Right atrium auricular region (tissue), 2 donors: ENCODE data around the gene MAPKAPK2. TPM values are rescaled to one million over a fixed set of nuclear protein-coding genes. Genes with fewer than 3 reads are reported as not detected.
A peak's percentile ranks its signal among the peaks of the same experiment; 100 is the strongest.

Experiments
- DNase-seq: peaks from one replicate; pipeline ENCODE4 v3.0.0-alpha.2; 2019; ENCODE audit warnings: low spot score
- H3K27ac ChIP-seq, 2 donors: fragments of 200-600 bp; sonication (generic); 1 replicate in 1 of 2; 2 replicates in 1 of 2; pipeline ENCODE4 v1.5.1; 2016 to 2019
- H3K27me3 ChIP-seq, 2 donors: fragments of 200-600 bp; sonication (generic); one replicate each; pipeline versions ENCODE4 v1.5.1 to v1.6.0; 2017 to 2019
- H3K36me3 ChIP-seq: fragments of 200-600 bp; sonication (generic); one replicate; pipeline ENCODE4 v1.5.1; 2016
- H3K4me1 ChIP-seq, 2 donors: fragments of 200-600 bp; sonication (generic); one replicate each; pipeline versions ENCODE4 v1.5.1 to v1.6.0; 2017 to 2019
- H3K4me3 ChIP-seq, 2 donors: fragments of 200-600 bp; sonication (generic); 1 replicate in 1 of 2; 2 replicates in 1 of 2; pipeline ENCODE4 v1.5.1; 2017 to 2019; ENCODE audit warnings: mild to moderate bottlenecking in 1 of 2, moderate library complexity in 1 of 2
- H3K9me3 ChIP-seq, 2 donors: fragments of 200-600 bp; sonication (generic); one replicate each; pipeline ENCODE4 v1.5.1; 2019
- total RNA-seq, 2 donors: library from RNA; depleted of rRNA; stranded (reverse); fragments of >200 nt; gene quantifications; one replicate each; pipeline ENCODE4 v1.1.0, GENCODE V29; 2016
- TF ChIP-seq, protein P1 (sequence below), 2 donors: fragments of 200-600 bp; sonication (generic); IDR thresholded peaks; one replicate each; pipeline ENCODE4 v1.5.1; 2019; ENCODE audit warnings: antibody characterized with exemption in 2 of 2

Gene MAPKAPK2
- total RNA-seq, 2 donors from 2014 or later, result 136 to 158 TPM

DNA sequence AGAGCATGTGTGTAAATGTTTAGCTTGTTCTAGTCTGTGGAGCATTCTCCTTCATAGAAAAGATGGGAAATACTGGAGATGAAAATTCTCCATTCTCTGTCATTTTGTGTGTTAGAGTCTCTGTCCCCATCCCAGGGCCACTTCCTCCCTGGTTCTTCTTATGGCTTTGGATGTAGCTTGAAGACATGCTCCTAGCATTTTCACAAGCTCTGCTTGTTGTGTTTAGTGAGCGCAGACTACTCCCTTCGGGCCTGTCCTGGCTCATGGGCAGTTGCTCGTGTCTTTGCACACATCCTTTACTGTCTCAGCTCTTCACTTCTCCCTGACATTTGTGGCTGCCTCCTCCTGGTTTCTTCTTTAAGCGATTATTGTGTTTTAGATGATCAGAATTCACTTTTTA lies 30.4 kb downstream of the MAPKAPK2 start:
- H3K36me3 ChIP-seq, result no peaks in the 10 kb centered on the region
- H3K4me1 ChIP-seq, result peaks cover 0 to 92% of the 10 kb centered on the region in 2 donors
- TF ChIP-seq, protein P1, sequence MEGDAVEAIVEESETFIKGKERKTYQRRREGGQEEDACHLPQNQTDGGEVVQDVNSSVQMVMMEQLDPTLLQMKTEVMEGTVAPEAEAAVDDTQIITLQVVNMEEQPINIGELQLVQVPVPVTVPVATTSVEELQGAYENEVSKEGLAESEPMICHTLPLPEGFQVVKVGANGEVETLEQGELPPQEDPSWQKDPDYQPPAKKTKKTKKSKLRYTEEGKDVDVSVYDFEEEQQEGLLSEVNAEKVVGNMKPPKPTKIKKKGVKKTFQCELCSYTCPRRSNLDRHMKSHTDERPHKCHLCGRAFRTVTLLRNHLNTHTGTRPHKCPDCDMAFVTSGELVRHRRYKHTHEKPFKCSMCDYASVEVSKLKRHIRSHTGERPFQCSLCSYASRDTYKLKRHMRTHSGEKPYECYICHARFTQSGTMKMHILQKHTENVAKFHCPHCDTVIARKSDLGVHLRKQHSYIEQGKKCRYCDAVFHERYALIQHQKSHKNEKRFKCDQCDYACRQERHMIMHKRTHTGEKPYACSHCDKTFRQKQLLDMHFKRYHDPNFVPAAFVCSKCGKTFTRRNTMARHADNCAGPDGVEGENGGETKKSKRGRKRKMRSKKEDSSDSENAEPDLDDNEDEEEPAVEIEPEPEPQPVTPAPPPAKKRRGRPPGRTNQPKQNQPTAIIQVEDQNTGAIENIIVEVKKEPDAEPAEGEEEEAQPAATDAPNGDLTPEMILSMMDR (IDR thresholded peaks at IDR 0.05), result no peak
- no peaks in the 10 kb centered on the region for H3K27me3 ChIP-seq
- H3K27ac ChIP-seq, result peak overlapping the region; percentile 58 to 75
- no peak overlapping the region for H3K4me3 ChIP-seq
- H3K9me3 ChIP-seq, result no peaks in the 10 kb centered on the region
- no peak for DNase-seq

DNA sequence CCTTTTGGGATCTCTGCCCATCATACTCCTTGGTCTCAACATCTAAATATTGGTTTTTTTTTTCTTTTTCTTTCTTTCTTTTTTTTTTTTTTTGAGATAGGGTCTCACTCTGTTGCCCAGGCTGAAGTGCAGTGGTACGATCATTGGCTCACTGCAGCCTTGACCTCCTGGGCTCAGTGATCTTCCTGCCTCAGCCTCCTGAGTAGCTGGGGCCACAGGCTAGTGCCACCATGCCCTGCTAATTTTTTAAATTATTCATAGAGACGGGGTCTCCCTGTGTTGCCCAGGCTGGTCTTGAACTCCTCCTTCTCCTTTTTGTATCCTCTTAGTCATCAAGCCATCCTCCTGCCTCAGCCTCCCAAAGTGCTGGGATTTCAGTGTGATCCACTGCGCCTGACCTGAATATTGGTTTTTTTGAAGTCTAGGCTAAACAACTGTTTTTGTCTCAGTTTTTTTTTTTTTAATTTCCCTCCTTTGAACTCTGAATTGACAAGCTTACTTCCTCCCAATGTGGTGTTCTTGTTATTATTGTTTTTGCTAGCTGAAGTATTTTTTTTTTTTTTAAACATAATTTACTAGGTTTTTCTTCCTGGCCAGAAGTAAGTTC lies 30.9 kb downstream of the MAPKAPK2 start:
- H3K27me3 ChIP-seq, result no peaks in the 10 kb centered on the region
- no peak for DNase-seq
- H3K4me3 ChIP-seq, result no peak overlapping the region
- TF ChIP-seq, protein P1 (IDR thresholded peaks at IDR 0.05), result no peak
- peaks cover 0 to 92% of the 10 kb centered on the region in 2 donors for H3K4me1 ChIP-seq
- no peaks in the 10 kb centered on the region for H3K9me3 ChIP-seq
- no peaks in the 10 kb centered on the region for H3K36me3 ChIP-seq
- peak overlapping the region; percentile 58 to 75 for H3K27ac ChIP-seq

DNA sequence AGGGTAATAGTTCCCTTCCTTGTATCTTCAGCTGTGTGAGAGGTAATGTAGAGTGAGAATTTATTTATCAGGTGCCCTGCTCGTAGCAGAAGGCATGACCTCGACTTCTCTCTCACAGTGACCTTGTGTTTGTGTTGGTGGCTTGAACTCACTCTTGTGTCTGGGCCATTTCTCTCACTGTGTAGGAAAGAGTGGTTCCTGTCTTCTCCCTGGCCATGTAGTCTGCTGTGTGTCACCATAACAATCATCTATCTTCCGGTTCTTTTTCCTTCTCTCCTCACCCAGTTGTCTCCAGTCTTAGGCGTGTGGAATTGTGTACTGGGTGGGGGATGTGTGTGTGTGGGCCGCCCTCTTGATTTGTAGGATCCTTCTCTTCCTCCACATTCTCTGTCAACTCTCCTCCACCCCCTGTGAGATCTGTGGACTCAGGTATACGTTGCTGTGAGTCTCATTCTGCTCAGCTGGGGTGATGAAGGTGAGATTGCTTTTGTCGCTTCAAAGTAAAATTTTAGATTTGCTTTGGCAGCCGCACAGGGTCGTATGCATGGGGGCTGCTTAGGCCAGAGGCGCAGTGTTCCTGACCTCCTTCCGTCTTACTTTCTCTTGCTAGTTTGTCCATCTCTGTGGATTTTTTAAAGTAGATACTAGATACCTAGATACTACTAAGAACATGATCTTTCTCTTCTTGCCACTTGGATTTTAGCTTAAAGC lies 31.6 kb downstream of the MAPKAPK2 start:
- Histone ChIP-seq H3K36me3 (no peaks in the 10 kb centered on the region), H3K9me3 (no peaks in the 10 kb centered on the region), H3K27ac (peak overlapping the region; percentile 58 to 75), H3K27me3 (no peaks in the 10 kb centered on the region), H3K4me1 (peaks cover 0 to 96% of the 10 kb centered on the region in 2 donors), H3K4me3 (no peak overlapping the region)
- TF ChIP-seq, protein P1 (IDR thresholded peaks at IDR 0.05), result no peak
- no peak for DNase-seq

DNA sequence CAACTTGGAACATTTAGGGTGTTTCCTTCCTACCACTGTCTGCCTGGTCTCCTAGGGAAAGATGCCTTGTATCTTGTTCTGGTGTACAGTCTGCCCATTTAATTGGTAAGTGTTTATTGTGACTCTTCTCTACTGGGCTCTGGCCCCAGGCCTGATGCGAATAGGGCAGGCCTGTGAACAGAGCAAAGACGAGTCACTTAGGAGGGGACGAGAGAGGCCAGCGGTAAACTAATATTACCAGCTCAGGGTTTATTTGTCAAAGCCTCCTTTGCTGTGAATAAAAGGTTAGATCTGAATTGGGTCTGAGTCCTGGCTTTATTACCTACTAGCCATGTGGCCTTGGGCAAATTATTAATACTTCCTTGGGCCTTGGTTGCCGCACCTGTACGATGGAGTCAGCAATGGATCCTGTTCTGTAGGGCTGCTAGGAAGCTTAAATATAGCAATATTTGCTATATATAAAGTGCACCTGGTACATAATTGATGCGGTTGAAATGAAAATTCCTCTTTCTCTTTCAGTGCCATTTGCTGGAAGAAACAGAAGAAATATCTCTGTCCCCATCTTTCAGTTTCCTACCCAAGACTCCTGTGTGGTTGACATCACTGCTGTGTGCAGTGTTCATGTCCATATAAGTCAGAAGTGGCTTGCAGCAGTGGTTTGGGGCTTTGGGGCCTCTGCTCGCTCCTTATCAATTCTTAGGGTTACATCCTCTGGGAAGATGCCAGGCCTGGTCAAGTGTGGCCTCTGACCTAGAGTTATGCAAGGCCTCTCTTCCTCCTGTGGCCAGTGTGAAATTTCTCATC lies 32.4 kb downstream of the MAPKAPK2 start:
- Histone ChIP-seq H3K36me3 (no peaks in the 10 kb centered on the region), H3K4me1 (peaks cover 0 to 98% of the 10 kb centered on the region in 2 donors), H3K27ac (peak overlapping the region; percentile 58 to 75), H3K27me3 (no peaks in the 10 kb centered on the region), H3K9me3 (no peaks in the 10 kb centered on the region), H3K4me3 (no peak overlapping the region)
- no peak for DNase-seq
- TF ChIP-seq, protein P1 (IDR thresholded peaks at IDR 0.05), result no peak

DNA sequence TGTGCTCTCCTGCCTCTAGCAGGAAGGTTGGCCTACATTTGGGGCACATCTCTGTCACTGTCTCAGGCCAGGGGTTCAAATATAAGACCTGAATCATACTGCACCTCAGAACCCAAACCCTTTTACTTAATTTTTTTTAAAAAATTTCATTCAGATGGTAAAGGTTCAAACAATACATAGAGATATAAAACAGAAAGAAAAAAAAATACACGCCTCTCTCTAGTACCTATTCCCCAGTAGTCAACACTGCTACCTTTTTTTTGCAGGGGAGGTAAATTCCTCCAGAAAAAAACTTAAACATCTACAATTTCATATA lies 32.9 kb downstream of the MAPKAPK2 start:
- TF ChIP-seq, protein P1 (IDR thresholded peaks at IDR 0.05), result no peak

More for the DNA sequence above, 32.9 kb downstream of the MAPKAPK2 start:
- Histone ChIP-seq H3K4me1 (peaks cover 0 to 98% of the 10 kb centered on the region in 2 donors), H3K4me3 (no peak overlapping the region), H3K27me3 (no peaks in the 10 kb centered on the region), H3K9me3 (no peaks in the 10 kb centered on the region), H3K36me3 (no peaks in the 10 kb centered on the region), H3K27ac (peak overlapping the region; percentile 58 to 75)
- DNase-seq, result no peak
